ENCODE data around the gene EDC3. TPM values are rescaled to one million over a fixed set of nuclear protein-coding genes. Genes with fewer than 3 reads are reported as not detected.

Gene EDC3
- total and polyA plus RNA-seq, 12 donors, result 3.9 to 25.3 (median 16.1) TPM

DNA sequence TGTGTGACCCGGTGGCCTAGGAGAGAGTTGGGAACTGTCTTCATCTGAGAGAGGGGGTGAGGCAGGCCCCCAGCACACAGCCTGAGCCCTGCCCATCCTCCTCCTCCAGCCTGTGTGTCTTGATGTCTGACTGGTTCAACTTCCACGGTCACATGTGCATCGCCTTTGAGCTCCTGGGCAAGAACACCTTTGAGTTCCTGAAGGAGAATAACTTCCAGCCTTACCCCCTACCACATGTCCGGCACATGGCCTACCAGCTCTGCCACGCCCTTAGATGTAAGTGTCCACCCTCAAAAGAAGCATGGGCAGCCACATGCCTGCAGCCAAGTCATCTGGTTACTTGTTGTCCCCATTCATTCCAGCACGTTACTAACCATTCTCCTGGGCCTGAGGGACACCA, 70.1 kb downstream of the EDC3 start:
- no peaks in the 10 kb centered on the region for H3K9me3 ChIP-seq (replicated peaks in 1 of 3)
- peaks cover 8 to 9% of the 10 kb centered on the region in 2 donors for H3K4me1 ChIP-seq (replicated peaks in 1 of 2)
- no peaks in the 10 kb centered on the region for H3K27me3 ChIP-seq
- intact Hi-C loops (cut with DNase I), result loop anchor here in 1 of 2 donors (10.0 kb wide), 1 partner anchor 251 kb away; no protein-coding TSS in a partner anchor
- TF ChIP-seq POLR2A (IDR thresholded peaks at IDR 0.05), result no peak
- TF ChIP-seq, protein P1, sequence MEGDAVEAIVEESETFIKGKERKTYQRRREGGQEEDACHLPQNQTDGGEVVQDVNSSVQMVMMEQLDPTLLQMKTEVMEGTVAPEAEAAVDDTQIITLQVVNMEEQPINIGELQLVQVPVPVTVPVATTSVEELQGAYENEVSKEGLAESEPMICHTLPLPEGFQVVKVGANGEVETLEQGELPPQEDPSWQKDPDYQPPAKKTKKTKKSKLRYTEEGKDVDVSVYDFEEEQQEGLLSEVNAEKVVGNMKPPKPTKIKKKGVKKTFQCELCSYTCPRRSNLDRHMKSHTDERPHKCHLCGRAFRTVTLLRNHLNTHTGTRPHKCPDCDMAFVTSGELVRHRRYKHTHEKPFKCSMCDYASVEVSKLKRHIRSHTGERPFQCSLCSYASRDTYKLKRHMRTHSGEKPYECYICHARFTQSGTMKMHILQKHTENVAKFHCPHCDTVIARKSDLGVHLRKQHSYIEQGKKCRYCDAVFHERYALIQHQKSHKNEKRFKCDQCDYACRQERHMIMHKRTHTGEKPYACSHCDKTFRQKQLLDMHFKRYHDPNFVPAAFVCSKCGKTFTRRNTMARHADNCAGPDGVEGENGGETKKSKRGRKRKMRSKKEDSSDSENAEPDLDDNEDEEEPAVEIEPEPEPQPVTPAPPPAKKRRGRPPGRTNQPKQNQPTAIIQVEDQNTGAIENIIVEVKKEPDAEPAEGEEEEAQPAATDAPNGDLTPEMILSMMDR (IDR thresholded peaks at IDR 0.05), result no peak
- H3K36me3 ChIP-seq (replicated peaks in 1 of 2), result peaks cover 0 to 100% of the 10 kb centered on the region in 2 donors
- no peak for DNase-seq
- 86 to 93% (median 91%) methylated on average over 2 to 6 of the region's 6 CpGs for WGBS, 4 donors
- no peak overlapping the region for H3K4me3 ChIP-seq
- no peak overlapping the region for H3K27ac ChIP-seq

DNA sequence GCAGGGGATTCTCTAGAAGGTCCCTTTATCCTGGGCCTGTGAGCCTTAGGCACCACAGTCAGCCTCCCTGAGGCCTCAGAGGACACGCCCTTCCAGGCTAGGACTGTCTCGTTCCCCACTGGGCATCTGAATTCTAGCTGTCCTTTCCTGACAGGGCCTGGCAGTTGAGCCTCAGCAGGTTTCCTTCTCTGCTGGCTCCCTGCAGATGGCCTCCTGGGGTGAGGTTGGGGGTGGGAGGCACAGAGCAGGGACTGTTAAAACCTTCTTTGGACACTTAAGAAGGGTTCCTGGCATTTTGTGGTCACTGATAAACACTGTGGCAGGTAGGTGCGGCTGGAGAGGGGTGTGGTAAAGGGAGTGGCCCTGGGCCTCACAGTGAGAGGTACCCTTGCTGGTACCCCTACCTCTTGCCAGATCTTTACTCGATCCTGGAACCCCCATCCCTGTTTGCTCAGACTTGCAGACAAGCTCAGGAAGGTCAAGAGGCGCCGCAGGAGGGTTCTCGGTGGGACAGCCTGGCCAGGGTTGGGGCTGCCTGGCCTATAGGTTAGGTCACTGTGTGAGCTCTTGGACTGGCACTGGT, 71.7 kb downstream of the EDC3 start:
- WGBS, 4 donors, result 81 to 88% (median 84%) methylated on average over 6 to 7 of the region's 7 CpGs
- TF ChIP-seq, protein P1 (IDR thresholded peaks at IDR 0.05), result no peak
- TF ChIP-seq POLR2A (IDR thresholded peaks at IDR 0.05), result no peak
- intact Hi-C loops (cut with DNase I), result loop anchor here in 1 of 2 donors (10.0 kb wide), 1 partner anchor 249 kb away; no protein-coding TSS in a partner anchor
- peaks cover 0 to 100% of the 10 kb centered on the region in 2 donors for H3K36me3 ChIP-seq (replicated peaks in 1 of 2)
- no peak overlapping the region for H3K27ac ChIP-seq
- DNase-seq, result peak in 1 of 7 donors; percentile 0
- no peaks in the 10 kb centered on the region for H3K9me3 ChIP-seq (replicated peaks in 1 of 3)
- no peaks in the 10 kb centered on the region for H3K27me3 ChIP-seq
- no peak overlapping the region for H3K4me3 ChIP-seq
- peaks cover 9 to 11% of the 10 kb centered on the region in 2 donors for H3K4me1 ChIP-seq (replicated peaks in 1 of 2)

DNA sequence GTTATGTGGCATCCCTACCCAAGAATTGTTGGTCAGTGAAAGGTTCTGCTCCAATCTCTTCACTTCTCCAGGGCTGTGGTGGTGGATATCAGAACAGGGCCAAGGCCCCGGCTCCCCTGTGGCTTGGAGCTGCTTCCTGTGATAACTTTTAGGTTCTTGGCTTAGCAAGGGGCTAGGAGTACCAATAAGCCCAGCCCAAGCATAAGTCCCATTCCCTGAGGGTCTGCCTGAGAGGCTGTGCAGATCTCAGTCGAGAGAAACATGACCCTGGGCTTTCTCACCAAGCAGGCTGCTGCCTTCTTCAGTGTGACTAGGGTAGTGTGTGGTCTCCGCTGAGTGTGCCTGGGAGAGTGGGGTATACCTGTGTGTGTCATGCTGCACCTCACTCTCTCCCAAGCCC, 73.1 kb downstream of the EDC3 start:
- H3K27ac ChIP-seq, result no peak overlapping the region
- H3K4me3 ChIP-seq, result no peak overlapping the region
- no peak for TF ChIP-seq POLR2A (IDR thresholded peaks at IDR 0.05)
- no peaks in the 10 kb centered on the region for H3K27me3 ChIP-seq
- intact Hi-C loops (cut with DNase I), result loop anchor here in 1 of 2 donors (10.0 kb wide), 1 partner anchor 248 kb away; no protein-coding TSS in a partner anchor
- H3K4me1 ChIP-seq (replicated peaks in 1 of 2), result peaks cover 9 to 21% of the 10 kb centered on the region in 2 donors
- H3K9me3 ChIP-seq (replicated peaks in 1 of 3), result no peaks in the 10 kb centered on the region
- DNase-seq, result peak in 1 of 7 donors; percentile 1
- peaks cover 0 to 90% of the 10 kb centered on the region in 2 donors for H3K36me3 ChIP-seq (replicated peaks in 1 of 2)
- 77 to 89% (median 86%) methylated on average over 3 of the region's 3 CpGs for WGBS, 4 donors

DNA sequence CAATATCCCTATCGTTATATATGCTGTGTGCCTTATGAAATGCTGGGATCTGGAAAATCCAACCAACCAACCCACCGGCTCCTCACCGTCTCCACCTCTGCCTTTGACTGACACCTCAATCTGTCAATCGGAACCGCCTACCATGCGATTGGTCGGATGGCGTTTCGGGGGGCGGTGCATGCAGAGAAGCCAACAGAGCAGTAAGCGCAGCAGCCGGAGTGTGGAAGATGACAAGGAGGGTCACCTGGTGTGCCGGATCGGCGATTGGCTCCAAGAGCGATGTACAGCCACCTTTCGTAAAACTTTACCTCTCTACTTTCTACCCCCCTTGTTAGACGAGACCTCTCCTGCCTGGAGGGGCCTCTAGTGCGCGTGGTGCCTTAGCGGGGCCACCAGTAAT, 73.9 kb downstream of the EDC3 start:
- DNase-seq, result peak in 1 of 7 donors; percentile 7
- intact Hi-C loops (cut with DNase I), result loop anchor here in 1 of 2 donors (10.0 kb wide), 1 partner anchor 247 kb away; no protein-coding TSS in a partner anchor
- TF ChIP-seq POLR2A (IDR thresholded peaks at IDR 0.05), result no peak
- TF ChIP-seq, protein P1 (IDR thresholded peaks at IDR 0.05), result no peak
- 89 to 92% (median 89%) methylated on average over 21 of the region's 21 CpGs for WGBS, 4 donors
- Histone ChIP-seq H3K4me1 (replicated peaks in 1 of 2) (peaks cover 13 to 30% of the 10 kb centered on the region in 2 donors), H3K27me3 (no peaks in the 10 kb centered on the region), H3K36me3 (replicated peaks in 1 of 2) (peaks cover 0 to 82% of the 10 kb centered on the region in 2 donors), H3K9me3 (replicated peaks in 1 of 3) (no peaks in the 10 kb centered on the region), H3K4me3 (no peak overlapping the region), H3K27ac (no peak overlapping the region)
